ENCODE data around the gene EDNRA.

EDNRA gene

DNA sequence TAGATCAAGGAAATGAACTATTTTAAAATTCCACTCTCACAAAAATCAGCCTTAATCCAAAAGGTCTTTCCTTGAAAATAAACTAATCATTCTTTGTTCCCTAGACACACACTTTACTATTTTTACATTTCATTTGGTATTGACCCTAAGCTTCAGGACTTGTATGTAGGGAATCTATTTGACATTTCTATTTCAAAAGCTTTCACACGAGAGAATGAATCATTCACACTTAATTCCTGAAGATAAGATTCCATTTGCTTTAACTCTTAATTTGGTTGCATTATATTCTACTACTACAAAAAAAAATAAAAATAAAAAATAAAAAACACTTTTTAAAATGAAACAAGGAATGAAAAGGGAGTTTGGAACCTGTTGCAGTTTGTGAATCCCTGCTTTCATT lies 43.7 kb downstream of the EDNRA start:
- peak; percentile 70 for DNase-seq (ENCODE audit: low read depth)
- TF ChIP-seq, protein P1, sequence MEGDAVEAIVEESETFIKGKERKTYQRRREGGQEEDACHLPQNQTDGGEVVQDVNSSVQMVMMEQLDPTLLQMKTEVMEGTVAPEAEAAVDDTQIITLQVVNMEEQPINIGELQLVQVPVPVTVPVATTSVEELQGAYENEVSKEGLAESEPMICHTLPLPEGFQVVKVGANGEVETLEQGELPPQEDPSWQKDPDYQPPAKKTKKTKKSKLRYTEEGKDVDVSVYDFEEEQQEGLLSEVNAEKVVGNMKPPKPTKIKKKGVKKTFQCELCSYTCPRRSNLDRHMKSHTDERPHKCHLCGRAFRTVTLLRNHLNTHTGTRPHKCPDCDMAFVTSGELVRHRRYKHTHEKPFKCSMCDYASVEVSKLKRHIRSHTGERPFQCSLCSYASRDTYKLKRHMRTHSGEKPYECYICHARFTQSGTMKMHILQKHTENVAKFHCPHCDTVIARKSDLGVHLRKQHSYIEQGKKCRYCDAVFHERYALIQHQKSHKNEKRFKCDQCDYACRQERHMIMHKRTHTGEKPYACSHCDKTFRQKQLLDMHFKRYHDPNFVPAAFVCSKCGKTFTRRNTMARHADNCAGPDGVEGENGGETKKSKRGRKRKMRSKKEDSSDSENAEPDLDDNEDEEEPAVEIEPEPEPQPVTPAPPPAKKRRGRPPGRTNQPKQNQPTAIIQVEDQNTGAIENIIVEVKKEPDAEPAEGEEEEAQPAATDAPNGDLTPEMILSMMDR (conservative IDR thresholded peaks at IDR 0.05; ENCODE audit: low read depth, low read length): no peak
- H3K4me3 ChIP-seq (ENCODE audit: low read length): no peak overlapping the region

DNA sequence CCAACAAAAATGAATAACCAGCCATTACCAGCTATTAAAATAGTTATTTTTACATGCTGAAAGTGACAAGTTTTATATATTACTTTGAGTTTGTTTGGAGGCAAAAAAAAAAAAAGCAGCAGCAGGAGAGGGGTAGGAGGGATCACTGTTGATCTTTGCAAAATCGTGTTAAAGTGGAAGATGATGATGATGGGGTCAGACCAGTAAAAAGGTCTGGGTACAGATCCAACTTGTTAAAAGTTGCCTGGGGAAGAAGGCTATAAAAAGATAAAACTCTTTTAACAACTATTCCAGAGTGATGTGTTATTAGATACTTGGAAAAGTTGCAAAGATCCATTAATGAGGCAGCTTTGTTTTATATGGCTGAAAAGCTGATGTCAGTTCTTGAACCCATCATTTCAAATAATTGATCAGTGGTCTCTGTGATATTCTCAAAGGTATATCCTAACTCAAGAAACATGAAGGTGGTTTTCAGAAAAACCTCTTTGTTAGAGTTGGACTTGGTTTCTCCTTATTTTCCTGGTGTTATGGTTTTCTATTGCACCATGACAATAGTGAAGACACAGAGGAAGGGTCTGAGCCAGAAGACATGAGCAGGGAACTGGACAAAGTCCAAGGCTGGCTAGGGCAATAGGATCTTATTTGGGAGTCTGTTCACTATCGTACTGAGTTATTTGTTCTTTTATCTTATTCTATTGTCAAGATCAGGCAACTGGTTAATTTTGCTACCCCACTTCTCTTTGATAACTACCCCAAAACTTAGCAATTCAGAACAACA lies 44.8 kb downstream of the EDNRA start:
- TF ChIP-seq, protein P1 (conservative IDR thresholded peaks at IDR 0.05; ENCODE audit: low read depth, low read length): no peak
- no peak overlapping the region for H3K4me3 ChIP-seq (ENCODE audit: low read length)
- no peak for DNase-seq (ENCODE audit: low read depth)

DNA sequence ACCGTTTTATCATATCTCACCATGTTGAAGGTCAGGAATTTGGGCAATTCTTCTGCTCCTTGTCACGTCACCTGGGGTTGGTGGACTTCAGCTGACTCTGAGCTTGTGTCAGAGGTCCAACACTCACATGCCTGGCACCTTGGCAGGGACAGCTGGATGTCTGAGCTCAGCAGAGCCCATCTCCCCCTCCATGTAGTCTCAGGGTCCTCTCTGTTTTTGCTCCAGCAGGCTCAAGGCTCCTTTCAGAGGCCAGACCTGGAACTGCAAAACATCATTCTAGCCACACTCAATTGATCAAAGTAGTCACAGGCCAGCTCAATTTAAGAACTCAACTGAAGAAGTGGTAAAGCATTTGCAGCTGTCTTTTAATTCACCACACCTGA lies 45.4 kb downstream of the EDNRA start:
- no peak for DNase-seq (ENCODE audit: low read depth)
- TF ChIP-seq, protein P1 (conservative IDR thresholded peaks at IDR 0.05; ENCODE audit: low read depth, low read length): peak; percentile 20
- no peak overlapping the region for H3K4me3 ChIP-seq (ENCODE audit: low read length)

DNA sequence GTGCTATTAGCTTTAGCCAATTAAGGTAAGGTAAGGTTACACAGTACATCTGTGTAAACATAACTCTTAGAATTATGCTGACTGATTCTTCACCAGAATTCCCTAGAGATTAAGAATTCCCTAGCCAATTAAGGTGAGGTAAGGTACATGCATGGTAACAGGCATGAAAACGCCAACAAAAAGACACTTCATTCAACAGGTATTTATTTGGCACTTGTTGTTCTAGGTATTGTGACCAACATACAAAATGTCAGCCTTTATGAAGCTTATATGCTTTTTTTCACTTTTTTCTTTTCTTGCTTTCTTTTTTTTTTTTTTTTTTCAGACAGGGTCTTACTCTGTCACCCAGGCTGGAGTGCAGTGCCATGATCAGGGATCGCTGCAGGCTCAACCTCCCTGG lies 47.2 kb downstream of the EDNRA start:
- no peak overlapping the region for H3K4me3 ChIP-seq (ENCODE audit: low read length)
- no peak for DNase-seq (ENCODE audit: low read depth)
- TF ChIP-seq, protein P1 (conservative IDR thresholded peaks at IDR 0.05; ENCODE audit: low read depth, low read length): no peak

DNA sequence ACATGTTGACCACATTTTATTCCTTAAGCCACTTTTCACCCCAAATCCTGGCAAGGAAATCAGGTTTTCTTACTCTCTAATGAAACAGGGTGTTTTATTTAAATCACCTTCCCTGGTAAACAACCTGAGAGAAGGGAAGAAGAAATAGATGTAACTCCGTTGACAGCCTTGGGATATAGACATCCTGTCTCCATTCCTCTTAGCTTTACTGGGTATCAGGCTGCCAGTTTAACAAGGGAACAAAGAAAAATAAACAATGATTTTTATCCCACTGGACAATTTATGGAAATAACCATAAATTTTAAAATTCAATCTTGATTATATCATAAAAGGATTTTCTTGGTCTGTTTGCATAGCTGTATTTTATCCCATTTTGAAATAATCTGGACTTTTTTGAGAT lies 49.2 kb downstream of the EDNRA start:
- TF ChIP-seq, protein P1 (conservative IDR thresholded peaks at IDR 0.05; ENCODE audit: low read depth, low read length): no peak
- H3K4me3 ChIP-seq (ENCODE audit: low read length): no peak overlapping the region
- no peak for DNase-seq (ENCODE audit: low read depth)

DNA sequence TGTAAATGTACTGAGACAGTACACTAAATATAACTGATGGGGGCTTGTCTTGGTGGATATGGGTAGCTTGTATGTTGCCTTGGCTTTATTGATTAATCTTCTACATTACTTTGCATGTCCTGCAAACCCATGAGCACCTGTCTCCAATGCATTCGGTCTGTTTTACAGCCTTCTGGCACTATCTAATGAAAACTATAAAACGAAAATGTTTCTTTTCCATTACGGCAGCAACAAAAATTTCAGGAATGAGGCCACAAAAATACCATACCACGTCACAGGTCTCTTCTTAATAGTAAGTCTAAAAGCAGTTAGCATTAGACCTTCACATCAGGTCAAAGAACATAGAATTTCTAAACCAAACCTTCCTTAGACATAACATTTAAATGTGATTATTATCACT lies 49.8 kb downstream of the EDNRA start:
- H3K4me3 ChIP-seq (ENCODE audit: low read length): no peak overlapping the region
- no peak for DNase-seq (ENCODE audit: low read depth)
- TF ChIP-seq, protein P1 (conservative IDR thresholded peaks at IDR 0.05; ENCODE audit: low read depth, low read length): no peak

DNA sequence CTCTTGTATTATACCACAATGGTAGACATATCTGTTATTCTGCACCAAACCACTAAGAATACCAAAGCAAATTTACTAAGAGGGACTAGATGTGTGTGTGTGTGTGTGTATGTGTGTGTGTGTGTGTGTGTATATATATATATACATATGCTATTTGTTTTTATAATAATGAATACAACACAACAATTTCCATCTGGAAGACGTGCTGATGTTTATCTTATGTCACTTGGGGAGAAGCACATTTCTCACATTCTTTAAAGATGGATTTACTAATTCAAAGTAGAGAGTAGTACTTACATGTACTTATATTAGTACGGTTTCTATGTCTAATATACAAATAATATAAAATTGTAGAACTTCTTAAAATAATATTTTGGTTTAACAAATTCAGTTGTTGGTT lies 52.0 kb downstream of the EDNRA start:
- TF ChIP-seq, protein P1 (conservative IDR thresholded peaks at IDR 0.05; ENCODE audit: low read depth, low read length): no peak
- DNase-seq (ENCODE audit: low read depth): no peak
- H3K4me3 ChIP-seq (ENCODE audit: low read length): no peak overlapping the region

All from retinal pigment epithelial cell (primary cell).